IPS-NIHi11 (cell line): ENCODE data around the gene AFF1.
A peak's percentile ranks its signal among the peaks of the same experiment; 100 is the strongest.
"Not testable (repeated sequence)": the region's sequence is repeated elsewhere in the genome, so short reads cannot be mapped to it uniquely, and the experiment has no call there.

Source experiments
- DNase-seq: peaks from one replicate; pipeline ENCODE4 v3.0.0; 2012; ENCODE audit warnings: mixed read lengths, low spot score

Gene AFF1

DNA sequence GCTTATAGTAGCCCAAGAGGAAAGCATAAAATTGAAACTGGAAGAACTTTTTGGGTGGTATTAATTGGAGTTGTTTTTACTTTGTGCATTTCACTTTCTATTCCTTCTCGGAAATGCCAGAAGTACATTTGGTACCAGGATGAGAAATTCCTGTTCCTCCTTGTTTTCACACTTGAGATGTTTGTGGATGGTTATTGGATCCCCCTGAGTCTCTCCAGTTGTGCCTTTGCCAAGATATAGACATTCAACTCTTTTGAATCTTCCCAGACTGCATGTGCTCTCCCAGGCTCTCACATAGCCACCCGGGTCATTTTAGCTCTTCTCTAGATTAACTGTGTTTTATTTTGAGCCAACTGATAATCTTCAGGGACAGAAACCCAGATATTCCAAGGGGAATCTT is 120.5 kb downstream of the AFF1 start:
- DNase-seq, result no peak

DNA sequence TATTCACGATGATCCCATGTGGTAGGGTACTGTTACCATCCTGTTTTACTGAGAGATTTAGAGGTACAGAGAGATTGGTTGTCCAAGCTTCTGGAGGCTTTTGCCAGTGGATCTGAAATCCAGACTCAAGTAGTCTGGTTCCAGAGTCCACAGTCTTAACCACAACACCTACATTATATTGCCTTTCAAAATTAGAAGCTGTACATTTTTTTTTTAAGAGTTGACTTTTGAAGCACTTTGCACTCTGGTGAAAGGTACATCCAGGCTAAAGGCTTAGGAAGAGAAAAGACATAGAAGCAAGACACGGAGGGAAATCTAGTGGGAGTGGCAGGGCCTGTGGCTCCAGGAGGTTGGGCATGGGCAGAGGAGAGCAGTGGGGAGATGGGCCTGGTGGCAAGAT is 122.1 kb downstream of the AFF1 start:
- DNase-seq, result no peak

DNA sequence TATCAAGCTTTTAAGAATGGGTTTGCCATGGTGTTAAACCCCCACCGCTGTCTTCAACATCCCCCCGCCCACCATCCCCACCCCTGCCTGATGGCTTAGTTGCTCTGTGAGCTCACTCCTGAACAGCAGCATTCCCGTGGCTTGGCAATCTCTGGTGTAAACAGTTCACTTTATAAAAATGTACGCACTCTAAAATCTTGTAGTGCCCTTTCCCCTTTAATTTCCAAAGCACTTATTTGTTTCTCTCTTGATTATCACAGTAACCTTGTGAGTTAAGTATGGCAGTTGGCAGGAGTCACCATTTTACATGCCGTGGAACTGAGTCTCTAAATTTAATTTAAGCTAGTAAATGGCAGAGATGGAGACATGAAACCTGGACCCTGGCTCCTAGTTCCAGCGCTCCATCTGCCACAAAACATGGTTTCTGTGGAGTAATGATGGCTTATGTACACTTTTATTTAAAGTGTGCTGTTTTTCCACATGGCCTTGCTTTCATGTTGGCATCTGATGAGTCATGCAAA is 123.1 kb downstream of the AFF1 start:
- no peak for DNase-seq

DNA sequence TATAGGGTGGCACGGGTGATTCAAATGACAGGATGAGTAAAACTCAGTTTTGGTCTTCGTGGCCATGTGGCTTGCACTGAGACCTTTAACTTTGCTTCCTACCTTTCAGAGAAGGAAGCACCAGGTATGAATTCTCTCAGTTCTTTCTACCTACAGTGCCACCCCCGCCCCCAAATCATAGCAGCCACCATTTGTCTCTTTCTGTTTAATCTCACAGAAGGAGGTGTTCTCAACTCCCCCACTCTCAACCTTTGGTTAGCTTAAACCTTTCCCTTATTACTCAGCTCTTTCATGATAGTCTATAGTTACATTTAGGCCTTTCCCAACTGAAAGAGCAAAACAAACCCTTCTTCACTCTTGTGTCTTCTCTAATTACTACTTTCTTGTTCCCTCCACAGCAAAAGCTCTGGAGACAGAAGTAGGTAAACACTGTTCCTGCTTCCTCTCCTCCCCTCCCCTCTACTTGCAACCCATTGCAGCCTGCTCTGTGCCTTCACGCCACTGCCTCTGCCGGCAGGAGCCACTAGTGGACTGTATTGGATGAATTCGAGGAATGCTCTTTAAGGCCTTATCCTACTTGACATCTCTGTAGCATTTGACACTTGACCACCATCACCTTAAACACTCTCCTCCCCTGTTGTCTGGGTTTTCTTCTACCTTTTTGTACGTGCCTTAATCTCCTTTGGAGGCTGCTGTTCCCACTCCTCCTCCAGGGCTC is 123.7 kb downstream of the AFF1 start:
- peak; percentile 49 for DNase-seq

DNA sequence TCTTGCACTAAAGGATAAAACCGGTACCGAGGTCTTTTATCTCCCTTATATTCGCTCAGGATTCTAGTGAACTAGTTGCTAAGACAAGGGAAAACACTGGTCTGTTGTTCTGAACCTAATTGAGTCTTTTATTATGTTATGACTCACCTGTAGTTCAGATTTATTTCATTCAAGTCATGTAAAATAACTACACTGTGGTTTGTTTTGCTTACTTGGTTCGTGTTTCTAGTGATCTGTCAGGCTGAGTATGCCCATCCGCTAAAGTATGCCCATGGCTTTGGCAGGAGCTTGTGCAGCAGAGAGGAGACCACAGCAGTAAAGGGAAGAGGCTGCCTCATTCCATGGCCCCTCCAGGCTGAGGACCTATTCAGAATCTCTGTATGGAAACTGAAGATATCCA is 126.1 kb downstream of the AFF1 start:
- no peak for DNase-seq

DNA sequence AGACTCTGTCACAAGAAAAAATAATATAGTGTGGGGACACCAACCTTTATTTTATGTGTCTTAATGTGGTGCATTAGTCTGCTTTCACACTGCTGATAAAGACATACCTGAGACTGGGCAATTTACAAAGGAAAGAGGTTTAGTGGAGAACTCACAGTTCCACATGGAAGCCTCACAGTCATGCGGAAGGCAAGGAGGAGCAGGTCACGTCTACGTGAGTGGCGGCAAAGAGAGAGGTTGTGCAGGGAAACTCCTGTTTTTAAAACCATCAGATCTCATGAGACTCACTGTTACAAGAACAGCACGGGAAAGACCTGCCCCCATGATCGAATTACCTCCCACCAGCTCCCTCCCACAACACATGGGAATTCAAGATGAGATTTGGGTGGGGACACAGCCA is 130.2 kb downstream of the AFF1 start:
- no peak for DNase-seq

DNA sequence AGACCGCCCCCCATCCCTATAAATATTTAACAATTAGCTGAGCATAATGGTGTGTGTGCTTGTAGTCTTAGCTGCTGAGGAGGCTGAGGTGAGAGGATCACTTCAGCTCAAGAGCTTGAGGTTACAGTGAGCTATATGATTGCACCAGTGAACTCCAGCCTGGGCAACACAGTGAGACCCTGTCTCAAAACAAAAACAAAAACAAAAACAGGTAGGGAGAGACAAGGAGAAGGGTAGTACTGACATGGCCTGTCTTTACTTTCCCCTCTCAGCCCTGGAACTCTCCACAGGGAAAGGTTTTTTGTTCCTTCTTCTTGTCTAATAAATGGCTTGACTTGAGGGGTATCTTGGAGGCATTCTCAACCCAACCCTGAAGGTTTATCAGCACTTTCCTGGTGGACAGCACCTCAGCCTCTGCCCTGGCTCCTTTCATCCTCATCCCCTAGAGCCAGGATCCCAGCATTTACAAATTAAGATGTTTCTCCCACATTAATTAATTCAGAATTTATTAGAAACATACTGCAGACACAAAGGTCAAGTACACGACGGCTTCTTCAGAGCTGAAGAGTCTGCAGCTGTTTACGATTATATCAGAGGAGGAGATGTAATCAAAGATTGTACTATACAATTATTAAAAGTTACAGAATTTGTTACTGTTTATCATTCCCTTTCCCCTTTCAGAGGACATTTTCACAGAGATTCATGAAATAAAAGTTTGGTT is 131.8 kb downstream of the AFF1 start:
- DNase-seq, result peak; percentile 62

DNA sequence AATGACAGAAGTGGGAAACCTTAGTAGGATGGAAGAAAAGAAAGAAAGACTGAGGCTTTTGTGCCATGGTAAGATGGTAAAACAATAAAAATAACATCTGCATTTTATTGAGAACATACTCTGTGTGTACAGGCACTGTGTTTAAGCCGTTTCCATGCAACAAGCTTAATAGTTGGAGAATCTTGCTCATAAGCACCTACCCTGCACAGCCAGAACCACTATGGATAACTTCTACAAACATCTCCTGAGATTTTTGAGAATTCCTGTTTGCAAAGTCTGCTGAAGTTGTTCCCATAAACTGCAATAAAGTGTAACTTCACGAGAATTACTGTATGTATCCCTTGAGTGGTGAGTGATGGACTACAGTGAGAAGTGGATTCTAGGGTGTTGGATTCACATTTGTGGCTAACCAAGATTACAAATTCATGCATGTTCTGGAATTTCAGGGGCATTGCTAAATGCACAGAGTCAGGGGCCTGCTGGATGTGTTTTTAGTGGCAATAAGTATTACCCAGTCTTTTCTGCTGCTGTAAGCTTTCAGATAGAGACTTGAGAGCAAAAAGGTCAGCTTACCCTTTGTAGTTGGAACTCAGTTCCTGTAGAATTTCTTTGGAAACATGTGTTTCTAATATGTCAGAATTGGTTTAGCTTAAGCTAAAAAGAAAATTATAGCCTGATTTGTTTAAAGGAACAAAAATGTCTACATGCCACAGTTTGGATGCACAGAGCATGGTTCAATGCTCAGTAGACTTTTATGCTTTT is 132.5 kb downstream of the AFF1 start:
- DNase-seq, result no peak

DNA sequence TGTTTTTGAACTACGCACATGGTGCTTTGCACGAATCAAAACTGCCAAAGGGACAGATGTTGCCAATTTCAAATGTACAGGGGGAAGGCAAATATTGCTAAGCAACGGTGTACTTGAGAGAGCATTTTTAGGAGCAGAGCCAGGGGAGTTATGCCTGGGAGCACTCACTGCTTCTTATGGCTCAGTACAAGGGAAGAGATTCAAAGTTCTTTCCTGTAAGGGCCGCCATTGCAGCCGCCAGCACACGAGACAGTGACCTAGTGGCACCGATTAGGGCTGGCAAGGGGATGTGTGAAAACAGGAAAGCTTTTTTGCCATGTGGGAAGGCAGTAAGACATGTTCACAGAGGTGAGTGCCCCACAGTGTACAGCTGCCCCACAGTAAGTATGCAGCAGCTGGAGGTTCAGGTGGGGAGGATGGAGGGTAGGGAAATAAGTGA is 133.8 kb downstream of the AFF1 start:
- no peak for DNase-seq

DNA sequence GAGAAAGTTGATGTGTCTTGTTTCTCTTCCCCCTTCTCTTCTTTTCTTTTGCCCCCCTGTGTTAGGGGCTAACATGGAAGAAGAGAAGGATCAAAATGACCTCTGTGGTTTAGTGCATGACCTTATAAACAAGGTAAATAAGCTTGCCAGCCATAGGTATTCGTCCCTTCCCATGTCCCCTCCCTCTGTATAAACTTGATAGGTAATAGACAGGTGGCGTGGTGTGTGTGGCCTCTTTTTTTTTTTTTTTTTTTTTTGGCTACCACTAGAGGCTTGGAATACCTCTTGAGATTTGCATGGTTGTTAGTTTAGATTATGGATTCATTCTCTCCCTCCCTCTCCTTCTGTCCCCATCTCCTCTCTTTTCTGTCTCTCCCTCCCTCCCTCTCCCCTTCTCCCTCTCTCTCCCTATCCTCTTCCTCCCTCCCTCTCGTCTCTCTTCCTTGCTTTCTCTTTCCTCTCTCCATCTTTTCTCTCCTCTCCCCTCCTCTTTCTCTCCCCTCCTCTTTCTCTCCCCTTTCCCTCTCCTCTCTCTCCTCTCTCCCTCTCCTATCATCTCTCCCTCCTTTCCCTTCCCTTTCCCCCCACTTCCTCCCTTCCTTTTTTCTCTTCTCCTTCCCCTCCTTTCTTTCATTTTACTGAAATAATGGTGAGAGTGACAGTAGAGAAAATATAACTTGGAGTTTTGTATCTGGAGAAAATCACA is 134.4 kb downstream of the AFF1 start:
- no peak for DNase-seq

DNA sequence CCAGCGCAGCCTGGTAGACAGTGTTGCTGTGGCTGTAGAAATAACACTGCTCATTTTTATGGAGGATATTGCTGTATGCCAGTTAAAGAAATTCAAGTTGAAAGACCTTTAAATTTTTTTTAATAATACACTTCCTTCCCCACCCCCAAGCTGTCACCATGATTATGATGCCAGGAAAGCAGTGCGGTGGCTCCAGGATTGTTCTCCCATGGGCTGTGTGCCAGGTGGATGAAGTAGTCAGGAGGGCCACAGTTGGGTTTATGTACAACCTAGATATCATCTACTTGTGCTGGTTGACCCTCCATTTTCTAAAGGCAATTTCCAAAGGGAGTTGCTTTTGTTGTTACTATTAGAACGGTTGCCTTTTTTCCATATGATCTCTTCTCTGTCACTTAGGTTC is 136.6 kb downstream of the AFF1 start:
- DNase-seq, result no peak

DNA sequence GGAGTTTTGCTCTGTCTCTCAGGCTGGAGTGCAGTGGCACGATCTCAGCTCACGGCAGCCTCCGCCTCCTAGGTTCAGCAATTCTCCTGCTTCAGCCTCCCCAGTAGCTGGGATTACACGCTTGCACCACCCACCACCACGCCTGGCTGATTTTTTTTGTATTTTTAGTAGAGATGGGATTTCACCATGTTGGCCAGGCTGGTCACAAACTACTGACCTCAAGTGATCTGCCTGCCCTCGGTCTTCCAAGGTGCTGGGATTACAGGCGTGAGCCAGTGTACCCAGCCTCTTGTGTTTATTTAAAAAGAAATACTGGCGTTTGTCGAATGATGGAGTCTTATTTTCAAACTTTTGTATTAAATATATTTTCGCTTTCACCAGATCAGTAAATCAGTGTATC is 137.7 kb downstream of the AFF1 start:
- not testable (repeated sequence) for DNase-seq

DNA sequence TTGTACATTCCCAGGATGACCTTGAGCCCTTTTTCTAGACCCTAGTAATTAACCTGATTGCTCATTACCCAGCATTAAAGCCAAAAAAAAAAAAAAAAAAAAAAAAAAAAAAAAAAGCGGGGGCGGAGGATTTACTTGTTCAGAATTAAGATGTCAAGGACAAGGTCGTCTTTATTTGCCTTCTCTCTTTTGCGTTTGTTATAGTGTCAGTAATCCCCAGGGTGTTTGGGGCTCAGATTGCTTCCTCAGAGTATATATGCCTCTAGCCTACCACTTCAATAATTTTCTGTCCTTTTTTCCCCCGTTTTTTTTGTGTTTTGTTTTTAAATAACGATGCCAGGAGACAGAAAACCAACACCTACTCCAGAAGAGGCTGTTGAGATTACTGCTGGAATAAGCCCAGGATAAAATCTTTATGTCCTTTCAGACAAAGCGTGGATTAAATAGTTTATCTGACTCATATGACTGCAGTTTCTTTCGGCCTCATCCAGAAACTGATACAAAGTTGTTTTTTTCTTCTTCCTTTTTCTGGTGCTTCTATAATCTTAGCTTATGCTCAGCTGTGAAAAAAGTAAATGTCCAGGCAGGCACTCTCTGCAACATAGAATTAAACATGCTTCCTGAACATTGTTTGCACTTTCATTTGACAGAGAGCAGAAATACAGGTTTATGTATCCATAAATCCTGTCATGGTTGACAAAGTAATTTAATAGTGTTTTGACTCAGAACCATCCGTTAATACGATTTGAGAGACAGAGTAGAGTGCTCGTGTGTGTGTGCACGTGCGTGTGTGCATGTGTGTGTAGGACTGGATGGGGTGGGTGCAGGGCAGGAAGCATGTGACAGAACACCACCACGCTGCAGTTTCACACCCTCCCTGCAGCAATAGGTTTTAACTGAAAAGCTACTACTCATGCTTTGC is 138.6 kb downstream of the AFF1 start:
- DNase-seq, result no peak

DNA sequence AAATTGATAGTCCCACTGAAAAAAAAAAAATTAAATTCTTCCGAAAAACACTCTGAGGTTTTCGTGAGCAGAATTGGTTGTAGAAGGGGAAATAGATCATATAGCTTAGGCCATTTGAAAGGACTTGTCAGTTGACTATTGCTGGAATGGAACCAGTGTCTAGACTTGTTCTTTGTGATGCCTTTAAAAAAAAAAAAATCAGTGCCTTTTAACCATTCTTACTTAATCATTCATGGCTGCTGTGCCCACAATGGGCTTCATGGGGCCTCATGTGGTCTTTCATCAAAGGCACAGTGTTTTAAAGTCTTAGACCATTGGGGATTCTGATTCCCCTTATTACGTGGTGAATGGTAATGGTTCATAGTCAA is 139.3 kb downstream of the AFF1 start:
- no peak for DNase-seq

DNA sequence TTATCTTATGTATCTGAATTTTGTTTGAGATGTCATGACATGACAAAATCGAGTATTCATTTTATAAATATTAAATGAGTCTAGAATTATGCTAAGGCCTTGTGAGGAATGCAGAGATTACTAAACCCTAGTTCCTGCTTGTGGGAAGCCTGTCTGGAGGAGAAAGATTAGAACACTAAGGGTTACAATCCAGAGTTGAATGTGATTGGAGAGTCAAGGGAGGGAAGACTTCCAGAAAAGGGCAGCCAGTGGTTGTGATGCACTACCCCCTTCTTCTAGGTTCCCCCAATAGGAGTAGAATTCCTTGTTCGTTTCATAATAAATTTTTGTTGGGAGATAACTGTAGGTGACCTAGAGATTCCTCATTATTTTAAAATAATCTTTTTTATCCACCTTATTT is 141.1 kb downstream of the AFF1 start:
- DNase-seq, result no peak

DNA sequence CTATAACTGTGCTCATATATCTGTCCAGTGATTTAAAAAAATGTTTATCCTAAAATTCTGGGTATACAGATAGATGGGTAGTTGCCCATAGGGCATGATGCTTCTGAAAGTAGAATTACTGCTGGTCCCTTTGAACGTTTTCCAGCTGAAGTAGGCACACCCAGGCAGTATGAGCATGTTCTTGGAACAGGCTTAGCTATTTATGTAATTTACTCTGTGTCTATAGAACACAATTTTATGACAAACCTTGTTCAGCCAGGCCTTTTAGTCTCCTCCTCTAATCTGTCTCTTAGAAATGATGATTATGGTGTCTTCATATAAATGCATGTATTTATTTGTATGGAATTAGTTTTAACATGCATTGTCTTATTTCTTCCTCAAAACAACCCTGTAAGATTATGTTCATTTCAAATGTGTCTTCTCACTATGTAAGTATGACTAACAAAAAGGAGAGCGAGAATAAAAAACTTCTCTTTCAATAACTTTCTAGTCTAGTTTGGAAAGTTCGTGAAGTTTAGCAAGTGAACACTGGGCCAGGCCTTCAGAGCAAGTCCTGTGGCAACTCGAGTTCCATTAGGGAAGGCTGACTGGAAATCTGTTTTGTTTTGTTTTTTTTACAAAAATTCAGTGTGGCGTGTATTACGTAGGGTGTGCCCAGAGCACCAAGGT is 142.0 kb downstream of the AFF1 start:
- no peak for DNase-seq

DNA sequence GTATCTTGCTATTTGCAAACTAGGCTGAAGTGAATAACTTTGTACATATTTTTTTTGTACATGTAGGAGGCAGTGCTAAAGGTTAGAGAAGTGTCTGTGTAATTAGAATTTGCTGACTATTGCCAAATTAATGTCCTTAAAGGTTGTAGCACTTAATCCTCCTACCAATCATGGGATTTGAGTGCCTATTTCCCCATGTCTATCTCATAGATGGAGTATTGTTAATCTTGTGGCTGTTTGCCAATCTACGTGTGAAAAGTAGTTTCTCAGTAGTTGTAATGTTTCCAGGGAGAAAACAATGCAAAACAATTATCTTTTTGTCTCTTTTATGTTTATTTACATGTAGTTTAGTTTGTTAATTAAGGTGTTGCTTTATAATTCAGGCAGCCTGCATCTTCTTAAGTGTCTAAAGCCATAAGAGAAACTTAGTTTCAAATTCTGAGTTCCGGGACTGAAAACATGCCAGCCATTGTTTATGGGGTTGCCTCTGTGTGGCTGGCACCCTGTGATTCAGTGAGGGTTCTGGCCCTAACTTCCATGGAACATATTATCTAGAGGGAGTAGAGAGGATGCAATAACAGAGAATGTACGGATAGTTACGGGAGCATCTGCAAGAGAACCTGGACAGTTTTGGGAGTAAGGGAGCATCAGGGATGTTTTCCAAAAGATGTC is 143.2 kb downstream of the AFF1 start:
- DNase-seq, result no peak

DNA sequence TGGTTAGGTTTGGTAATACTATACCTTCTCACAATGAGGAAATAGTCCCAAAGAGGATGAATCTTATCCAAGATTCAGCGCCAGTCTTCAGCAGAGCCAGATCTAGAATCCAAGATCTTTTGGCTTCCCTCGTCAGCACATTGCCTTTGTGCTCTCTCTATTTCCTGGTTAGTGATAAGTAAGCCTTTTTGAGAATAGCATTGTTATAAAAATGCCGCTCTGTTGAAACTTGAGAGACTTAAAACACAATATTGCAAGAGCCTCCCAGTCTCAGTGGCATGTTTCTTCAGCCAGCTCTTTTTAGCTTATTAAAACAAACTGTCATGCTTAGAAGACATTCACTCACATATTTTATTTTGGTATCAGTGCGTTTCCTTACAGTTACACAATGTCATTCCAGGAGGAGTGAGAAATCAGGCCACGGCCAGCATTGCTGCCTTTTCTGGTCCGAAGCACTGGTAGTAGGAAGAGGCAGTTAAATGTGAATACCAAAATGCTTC is 144.2 kb downstream of the AFF1 start:
- DNase-seq, result no peak

DNA sequence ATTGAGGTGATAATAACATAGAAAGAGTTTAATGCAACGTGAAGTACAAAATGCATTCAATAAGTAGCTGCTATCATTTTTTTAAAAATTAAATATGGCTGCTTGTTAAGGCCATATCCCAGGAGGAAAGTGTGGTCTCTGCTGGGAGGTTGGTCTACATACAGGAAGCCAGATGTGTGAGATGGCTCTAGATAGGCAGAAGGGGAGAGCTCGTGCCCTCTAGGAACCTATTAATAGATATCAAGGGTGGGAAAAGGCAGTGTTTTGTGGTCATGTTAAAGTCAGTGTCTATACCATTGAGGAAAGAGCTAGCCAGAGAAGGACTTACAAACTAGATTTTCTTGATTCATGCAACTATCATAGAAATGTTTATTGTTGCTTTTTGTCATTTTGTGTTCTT is 145.2 kb downstream of the AFF1 start:
- DNase-seq, result no peak

DNA sequence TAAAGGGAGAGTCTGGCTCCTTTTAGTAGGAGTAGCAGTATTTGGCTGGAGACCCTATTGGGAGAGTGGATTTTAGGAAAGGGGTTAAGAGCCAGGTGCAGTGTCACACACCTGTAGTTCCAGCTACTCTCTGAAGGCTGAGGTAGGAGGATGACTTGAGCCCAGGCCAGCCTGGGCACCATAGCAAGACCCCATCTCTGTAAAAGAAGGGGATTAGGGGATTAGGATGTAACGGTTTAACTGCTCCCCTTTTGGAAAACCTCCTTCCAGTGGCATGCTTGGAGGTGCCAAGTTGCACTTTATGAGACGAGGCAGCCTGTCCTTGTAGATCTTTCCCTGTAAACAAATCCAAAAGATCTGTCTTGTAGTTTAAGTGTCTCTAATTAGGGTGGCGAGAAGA is 145.7 kb downstream of the AFF1 start:
- DNase-seq, result no peak
